Measurements from ENCODE around the gene TCEA3. TPM values are rescaled to one million over a fixed set of nuclear protein-coding genes. Genes with fewer than 3 reads are reported as not detected.

TCEA3 gene
- total RNA-seq, 1 donor from 2014 or later = 3.3 TPM

DNA sequence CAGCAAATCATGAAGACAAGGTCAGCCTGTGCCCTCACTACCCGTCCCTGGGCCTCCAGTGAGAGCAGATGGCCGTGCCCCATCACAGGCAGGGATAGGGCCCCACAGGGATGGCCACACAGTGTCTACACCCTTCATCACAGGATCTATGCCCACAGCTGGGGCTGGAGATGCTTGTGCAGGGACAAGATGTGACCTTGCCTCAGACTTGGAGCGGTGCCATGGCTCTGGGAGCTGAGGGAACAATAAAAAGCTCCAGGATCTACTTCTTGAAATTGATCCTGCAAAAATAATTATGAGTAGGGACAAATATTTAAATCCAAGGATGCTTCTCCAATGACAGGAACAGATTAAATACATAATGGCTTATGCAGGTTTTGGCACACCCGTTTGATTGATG is 25.4 kb upstream of the TCEA3 start:
- Histone ChIP-seq H3K4me3 (ENCODE audit: insufficient read depth, low read depth, low read length) (no peak overlapping the region), H3K79me2 (ENCODE audit: insufficient read depth, low read length) (no peaks in the 10 kb centered on the region), H3K27me3 (ENCODE audit: insufficient read depth, low read length) (no peaks in the 10 kb centered on the region), H3K9ac (ENCODE audit: low read length) (no peak overlapping the region), H2AFZ (ENCODE audit: low read depth, low read length) (no peak overlapping the region), H3K27ac (ENCODE audit: low read depth, low read length) (no peak overlapping the region), H4K20me1 (ENCODE audit: insufficient read depth, low read length) (peaks cover 5% of the 10 kb centered on the region), H3K4me2 (ENCODE audit: low read length) (no peak overlapping the region), H3K4me1 (ENCODE audit: insufficient read depth, low read length) (peaks cover 6% of the 10 kb centered on the region), H3K9me3 (ENCODE audit: insufficient read depth, low read depth, low read length) (no peaks in the 10 kb centered on the region), H3K36me3 (ENCODE audit: insufficient read depth, low read length) (peaks cover 2% of the 10 kb centered on the region)
- Mint-ChIP-seq H3K9me3 (ENCODE audit: unreplicated experiment) (no peaks in the 10 kb centered on the region), H3K4me1 (ENCODE audit: low read depth, unreplicated experiment) (peaks cover 5% of the 10 kb centered on the region), H3K4me3 (ENCODE audit: unreplicated experiment) (no peak overlapping the region), H3K27me3 (ENCODE audit: low read depth, unreplicated experiment) (no peaks in the 10 kb centered on the region), H3K36me3 (ENCODE audit: low read depth, unreplicated experiment) (peaks cover 27% of the 10 kb centered on the region), H3K27ac (ENCODE audit: unreplicated experiment) (no peak overlapping the region)
- TF ChIP-seq, protein P1, sequence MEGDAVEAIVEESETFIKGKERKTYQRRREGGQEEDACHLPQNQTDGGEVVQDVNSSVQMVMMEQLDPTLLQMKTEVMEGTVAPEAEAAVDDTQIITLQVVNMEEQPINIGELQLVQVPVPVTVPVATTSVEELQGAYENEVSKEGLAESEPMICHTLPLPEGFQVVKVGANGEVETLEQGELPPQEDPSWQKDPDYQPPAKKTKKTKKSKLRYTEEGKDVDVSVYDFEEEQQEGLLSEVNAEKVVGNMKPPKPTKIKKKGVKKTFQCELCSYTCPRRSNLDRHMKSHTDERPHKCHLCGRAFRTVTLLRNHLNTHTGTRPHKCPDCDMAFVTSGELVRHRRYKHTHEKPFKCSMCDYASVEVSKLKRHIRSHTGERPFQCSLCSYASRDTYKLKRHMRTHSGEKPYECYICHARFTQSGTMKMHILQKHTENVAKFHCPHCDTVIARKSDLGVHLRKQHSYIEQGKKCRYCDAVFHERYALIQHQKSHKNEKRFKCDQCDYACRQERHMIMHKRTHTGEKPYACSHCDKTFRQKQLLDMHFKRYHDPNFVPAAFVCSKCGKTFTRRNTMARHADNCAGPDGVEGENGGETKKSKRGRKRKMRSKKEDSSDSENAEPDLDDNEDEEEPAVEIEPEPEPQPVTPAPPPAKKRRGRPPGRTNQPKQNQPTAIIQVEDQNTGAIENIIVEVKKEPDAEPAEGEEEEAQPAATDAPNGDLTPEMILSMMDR (IDR thresholded peaks at IDR 0.05; ENCODE audit: insufficient read depth, low read depth, low read length) = no peak
- no peak for TF ChIP-seq EZH2 (IDR thresholded peaks at IDR 0.05; ENCODE audit: insufficient read depth, low read length)
- FAIRE-seq (no peak), DNase-seq (ENCODE audit: low read depth) (no peak)

DNA sequence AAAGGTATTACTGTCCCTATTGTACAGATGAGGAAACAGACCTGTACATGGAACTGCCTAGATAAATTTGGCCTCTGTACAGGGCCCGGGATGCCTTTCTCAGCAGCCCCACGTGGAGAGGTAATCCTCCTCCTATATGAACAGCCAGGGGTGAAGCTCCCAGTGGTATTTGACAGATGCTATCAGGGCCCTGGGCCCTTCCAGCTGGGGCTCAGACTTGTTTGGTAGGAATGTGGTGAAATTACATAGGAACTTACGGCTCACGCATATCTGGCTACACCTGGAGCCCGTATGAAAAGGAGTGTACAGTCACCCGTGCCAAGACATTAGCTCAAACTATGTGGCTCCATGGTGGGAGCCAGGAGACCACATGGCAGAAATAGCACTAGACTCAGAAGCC is 24.8 kb upstream of the TCEA3 start:
- H3K4me1 ChIP-seq (ENCODE audit: insufficient read depth, low read length) = peaks cover 6% of the 10 kb centered on the region
- H3K36me3 Mint-ChIP-seq (ENCODE audit: low read depth, unreplicated experiment) = peaks cover 23% of the 10 kb centered on the region
- H3K9me3 ChIP-seq (ENCODE audit: insufficient read depth, low read depth, low read length) = no peaks in the 10 kb centered on the region
- no peaks in the 10 kb centered on the region for H3K27me3 ChIP-seq (ENCODE audit: insufficient read depth, low read length)
- H3K27me3 Mint-ChIP-seq (ENCODE audit: low read depth, unreplicated experiment) = no peaks in the 10 kb centered on the region
- no peak overlapping the region for H3K4me2 ChIP-seq (ENCODE audit: low read length)
- TF ChIP-seq EZH2 (IDR thresholded peaks at IDR 0.05; ENCODE audit: insufficient read depth, low read length) = no peak
- TF ChIP-seq, protein P1 (IDR thresholded peaks at IDR 0.05; ENCODE audit: insufficient read depth, low read depth, low read length) = no peak
- peaks cover 6% of the 10 kb centered on the region for H3K4me1 Mint-ChIP-seq (ENCODE audit: low read depth, unreplicated experiment)
- H3K4me3 Mint-ChIP-seq (ENCODE audit: unreplicated experiment) = no peak overlapping the region
- no peak overlapping the region for H3K9ac ChIP-seq (ENCODE audit: low read length)
- H3K79me2 ChIP-seq (ENCODE audit: insufficient read depth, low read length) = no peaks in the 10 kb centered on the region
- no peaks in the 10 kb centered on the region for H3K9me3 Mint-ChIP-seq (ENCODE audit: unreplicated experiment)
- FAIRE-seq (no peak), DNase-seq (ENCODE audit: low read depth) (no peak)
- H3K27ac ChIP-seq (ENCODE audit: low read depth, low read length) = no peak overlapping the region
- no peak overlapping the region for H3K4me3 ChIP-seq (ENCODE audit: insufficient read depth, low read depth, low read length)
- H3K36me3 ChIP-seq (ENCODE audit: insufficient read depth, low read length) = peaks cover 2% of the 10 kb centered on the region
- no peak overlapping the region for H2AFZ ChIP-seq (ENCODE audit: low read depth, low read length)
- peaks cover 5% of the 10 kb centered on the region for H4K20me1 ChIP-seq (ENCODE audit: insufficient read depth, low read length)
- no peak overlapping the region for H3K27ac Mint-ChIP-seq (ENCODE audit: unreplicated experiment)

GRCh38 chr1:23448846-23449245 is 24.3 kb upstream of the TCEA3 start:
- H3K4me2 ChIP-seq (ENCODE audit: low read length) = no peak overlapping the region
- H3K27ac ChIP-seq (ENCODE audit: low read depth, low read length) = no peak overlapping the region
- H3K9ac ChIP-seq (ENCODE audit: low read length) = no peak overlapping the region
- no peaks in the 10 kb centered on the region for H3K79me2 ChIP-seq (ENCODE audit: insufficient read depth, low read length)
- no peak for TF ChIP-seq EZH2 (IDR thresholded peaks at IDR 0.05; ENCODE audit: insufficient read depth, low read length)
- TF ChIP-seq, protein P1 (IDR thresholded peaks at IDR 0.05; ENCODE audit: insufficient read depth, low read depth, low read length) = no peak
- FAIRE-seq = no peak
- no peak overlapping the region for H3K27ac Mint-ChIP-seq (ENCODE audit: unreplicated experiment)
- no peaks in the 10 kb centered on the region for H3K9me3 Mint-ChIP-seq (ENCODE audit: unreplicated experiment)
- H3K4me1 Mint-ChIP-seq (ENCODE audit: low read depth, unreplicated experiment) = peaks cover 8% of the 10 kb centered on the region
- no peaks in the 10 kb centered on the region for H3K27me3 Mint-ChIP-seq (ENCODE audit: low read depth, unreplicated experiment)
- peaks cover 4% of the 10 kb centered on the region for H4K20me1 ChIP-seq (ENCODE audit: insufficient read depth, low read length)
- DNase-seq (ENCODE audit: low read depth) = no peak
- H3K4me3 Mint-ChIP-seq (ENCODE audit: unreplicated experiment) = no peak overlapping the region
- H3K36me3 ChIP-seq (ENCODE audit: insufficient read depth, low read length) = peaks cover 2% of the 10 kb centered on the region
- peaks cover 24% of the 10 kb centered on the region for H3K36me3 Mint-ChIP-seq (ENCODE audit: low read depth, unreplicated experiment)
- H2AFZ ChIP-seq (ENCODE audit: low read depth, low read length) = no peak overlapping the region
- H3K27me3 ChIP-seq (ENCODE audit: insufficient read depth, low read length) = no peaks in the 10 kb centered on the region
- H3K4me1 ChIP-seq (ENCODE audit: insufficient read depth, low read length) = peaks cover 6% of the 10 kb centered on the region
- no peak overlapping the region for H3K4me3 ChIP-seq (ENCODE audit: insufficient read depth, low read depth, low read length)
- no peaks in the 10 kb centered on the region for H3K9me3 ChIP-seq (ENCODE audit: insufficient read depth, low read depth, low read length)

Data from astrocyte (in vitro differentiated cells and primary cell).